ENCODE results near the gene ANKDD1A.

ANKDD1A gene

DNA sequence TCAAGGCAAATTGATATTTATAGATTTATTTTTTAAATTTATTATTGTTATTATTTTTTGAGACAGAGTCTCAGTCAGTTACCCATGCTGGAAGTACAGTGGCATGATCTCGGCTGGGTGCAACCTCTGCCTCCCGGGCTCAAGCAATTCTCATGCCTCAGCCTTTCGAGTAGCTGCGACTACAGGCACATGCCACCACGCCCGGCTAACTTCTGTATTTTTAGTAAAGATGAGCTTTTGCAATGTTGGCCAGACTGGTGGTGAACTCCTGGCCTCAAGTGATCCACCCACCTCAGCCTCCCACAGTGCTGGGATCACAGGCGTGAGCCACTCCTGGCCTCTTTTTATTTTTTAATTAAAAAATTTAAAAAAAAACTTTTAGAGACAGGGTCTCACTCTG lies 59.0 kb downstream of the ANKDD1A start:
- no peak for DNase-seq

DNA sequence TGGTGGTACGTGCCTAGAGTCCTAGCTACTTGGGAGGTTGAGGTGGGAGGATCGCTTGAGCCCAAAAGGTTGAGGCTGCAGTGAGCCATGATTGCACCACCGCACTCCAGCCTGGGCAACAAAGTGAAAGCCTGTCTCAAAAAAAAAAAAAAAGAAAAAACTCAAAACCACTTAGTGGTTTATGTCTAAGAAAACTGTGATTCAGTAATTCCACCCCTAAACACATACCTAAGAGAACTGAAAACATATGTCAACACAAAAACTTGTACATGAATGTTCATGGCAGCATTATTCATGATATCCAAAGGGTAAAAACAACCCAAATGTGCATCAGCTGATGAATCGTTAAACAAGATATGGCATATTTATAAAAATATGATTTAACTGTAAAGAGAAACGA lies 63.7 kb downstream of the ANKDD1A start:
- no peak for DNase-seq

DNA sequence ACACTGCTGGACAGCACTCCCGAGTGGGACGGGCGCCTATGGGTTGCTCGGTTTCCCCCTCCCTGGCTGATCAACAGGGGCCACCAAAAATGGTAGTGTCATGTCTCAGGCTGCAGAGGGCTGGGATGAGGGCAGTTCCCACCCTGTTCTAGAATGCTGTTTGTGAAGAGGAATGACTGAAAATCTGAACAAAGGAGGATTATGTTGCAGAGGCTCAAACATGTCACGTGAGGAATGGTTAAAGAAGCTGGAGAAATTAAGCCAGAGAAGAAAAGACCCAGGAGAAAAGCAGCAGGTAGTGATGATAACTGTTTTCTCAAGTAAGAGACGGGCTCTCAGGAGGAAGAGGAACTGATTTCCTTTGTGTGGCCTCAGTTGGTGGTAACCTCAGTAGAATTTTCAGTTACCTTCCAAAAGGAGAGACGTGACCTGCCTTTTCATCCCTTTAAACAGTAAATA lies 67.6 kb downstream of the ANKDD1A start:
- DNase-seq: no peak

DNA sequence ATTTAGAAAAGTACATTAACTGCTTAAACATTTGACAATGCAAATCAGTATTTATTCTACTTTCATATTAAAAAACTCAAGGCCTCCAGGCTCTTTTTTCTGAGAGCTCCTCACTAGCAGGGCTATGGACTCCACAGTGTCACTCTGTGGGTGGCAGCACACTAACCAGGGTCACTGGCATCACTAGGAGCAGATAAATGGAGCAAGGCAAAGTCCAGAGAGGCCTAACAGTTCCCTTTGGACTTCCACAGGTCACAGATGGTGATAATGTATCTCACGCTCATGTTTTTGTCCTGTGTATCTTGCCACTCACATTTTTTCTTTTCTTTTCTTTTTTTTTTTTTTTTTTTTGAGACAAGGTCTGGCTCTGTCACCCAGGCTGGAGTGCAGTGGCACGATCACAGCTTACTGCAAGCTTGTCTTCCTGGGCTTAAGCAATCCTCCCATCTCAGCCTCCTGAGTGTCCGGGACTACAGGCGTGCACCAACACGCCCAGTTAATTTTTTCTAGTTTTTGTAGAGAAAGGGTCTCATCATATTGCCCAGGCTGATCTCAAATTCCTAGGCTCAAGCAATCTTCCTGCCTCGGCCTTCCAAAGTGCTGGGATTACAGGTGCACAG lies 70.2 kb downstream of the ANKDD1A start:
- DNase-seq: no peak

DNA sequence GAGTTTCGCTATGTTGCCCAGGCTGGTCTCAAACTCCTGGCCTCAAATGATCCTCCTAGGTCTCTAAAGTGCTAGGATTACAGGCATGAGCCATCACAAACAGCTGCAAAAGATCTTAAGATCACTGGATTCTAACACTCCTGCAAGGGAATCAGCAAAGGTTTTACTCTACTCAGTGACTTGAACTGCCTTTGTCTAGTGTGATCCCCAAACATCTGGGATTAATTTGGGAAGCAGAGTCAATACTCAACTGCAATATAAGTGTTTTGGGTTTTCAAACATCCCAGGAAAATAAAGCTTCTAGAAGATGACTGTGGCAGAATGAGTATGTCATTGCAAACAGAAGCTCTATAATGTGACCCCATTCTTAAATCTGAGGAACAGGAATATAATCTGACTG lies 70.8 kb downstream of the ANKDD1A start:
- DNase-seq: no peak

DNA sequence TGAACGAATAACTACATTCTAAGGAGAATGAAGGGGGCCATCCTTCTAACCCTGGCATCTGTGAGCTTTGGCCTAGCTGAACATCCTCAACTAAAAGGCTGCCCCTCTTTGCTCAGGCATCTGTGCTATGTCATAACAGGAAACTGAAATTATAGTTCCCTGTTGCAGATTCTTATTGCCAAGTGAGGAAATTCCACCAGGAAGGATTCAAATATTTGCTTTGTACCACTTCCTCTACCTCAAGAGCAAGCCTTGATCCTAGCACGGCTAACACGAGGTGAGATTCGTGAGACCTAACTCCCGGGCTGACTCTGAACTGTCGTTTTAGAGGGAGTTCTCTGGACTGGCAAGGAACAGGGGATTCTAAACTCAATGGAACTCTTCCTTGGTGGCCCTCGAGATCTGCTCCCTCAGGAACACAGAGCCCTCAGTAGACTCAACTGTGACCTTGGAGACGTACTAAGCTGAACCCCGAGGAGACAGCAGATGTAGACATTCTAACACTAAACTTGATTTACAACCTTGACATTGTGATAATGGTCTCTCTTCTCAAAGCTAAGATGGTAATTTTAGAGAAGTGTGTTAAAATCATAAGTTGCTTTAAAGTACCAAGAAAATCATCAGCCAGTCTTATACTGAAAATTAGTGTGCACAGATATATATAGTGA lies 73.8 kb downstream of the ANKDD1A start:
- DNase-seq: no peak

DNA sequence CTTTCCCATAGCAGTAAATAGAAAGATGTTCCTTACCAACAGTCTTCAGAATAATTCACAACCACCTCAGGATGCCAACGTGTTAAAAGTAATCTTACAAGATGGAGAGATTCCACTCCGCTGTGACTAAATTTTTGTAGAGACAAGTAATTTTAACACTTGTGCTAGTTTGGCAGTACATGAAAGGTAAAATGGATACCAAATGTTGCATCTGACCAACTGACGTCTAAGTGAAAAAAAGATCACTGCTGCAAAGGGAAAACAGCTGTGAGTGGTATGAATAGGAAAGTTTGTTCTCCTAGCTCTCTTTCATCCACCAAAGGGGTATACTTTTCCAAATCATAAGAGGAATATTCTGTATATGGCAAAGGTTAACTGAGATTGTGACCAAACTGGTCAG lies 75.4 kb downstream of the ANKDD1A start:
- no peak for DNase-seq

DNA sequence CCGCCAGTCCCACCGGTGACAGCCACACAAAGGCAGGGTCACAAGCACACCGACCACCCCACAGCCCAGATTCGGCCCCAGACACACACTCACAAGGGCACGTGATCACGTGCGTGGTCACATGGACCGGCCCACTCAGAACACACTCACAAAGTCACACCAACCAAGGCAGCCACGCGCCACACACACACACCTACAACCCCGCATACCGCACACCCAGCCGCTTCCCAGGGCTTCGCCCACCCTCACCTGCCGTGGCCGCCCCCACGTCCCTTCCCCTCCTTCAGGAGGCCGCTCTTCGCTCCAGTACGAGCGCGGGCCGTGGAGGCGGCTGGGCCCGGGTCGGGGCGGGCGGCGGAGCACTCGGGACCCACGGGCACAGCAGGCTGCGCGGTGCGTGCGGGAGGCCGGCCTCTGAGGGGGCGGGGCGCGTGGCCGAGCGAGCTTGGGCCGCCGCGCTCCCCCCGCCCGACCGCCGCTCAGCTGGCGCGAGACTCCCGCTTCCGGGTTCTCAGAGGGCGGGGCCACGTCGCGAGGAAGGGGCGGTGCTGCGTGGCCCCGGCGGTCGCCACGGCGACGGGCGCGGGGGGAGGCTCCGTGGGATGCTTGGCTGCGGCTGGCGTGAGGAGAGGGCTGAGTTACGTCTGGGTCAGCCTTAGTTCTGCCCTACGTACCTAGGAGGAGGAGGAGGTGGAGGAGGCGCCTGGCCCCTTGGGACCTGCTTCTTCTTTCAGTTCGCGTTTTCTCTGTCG lies 77.9 kb downstream of the ANKDD1A start, which contains the start of gene SPG21:
Gene SPG21, minus strand, starts transcription at position 499 of the 752 bp plus-strand sequence. CDS start 6,345 bp downstream, outside the sequence.
- peak; percentile 80 to 93 (median 84) for DNase-seq

DNA sequence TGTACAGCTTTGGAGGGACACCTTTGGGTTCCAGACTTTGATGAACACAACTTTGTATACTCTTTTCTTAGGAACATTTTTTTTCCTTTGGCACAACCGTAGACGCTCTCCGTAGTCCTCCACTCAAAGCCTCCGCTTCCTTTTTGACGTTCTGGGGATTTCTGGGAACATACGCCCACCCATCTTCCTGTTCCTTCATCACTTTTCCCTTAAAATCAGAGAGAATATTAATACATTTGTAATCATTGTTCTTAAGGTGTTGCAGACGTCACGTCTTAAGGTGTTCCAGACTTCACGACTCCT lies 78.4 kb downstream of the ANKDD1A start:
- DNase-seq: no peak

DNA sequence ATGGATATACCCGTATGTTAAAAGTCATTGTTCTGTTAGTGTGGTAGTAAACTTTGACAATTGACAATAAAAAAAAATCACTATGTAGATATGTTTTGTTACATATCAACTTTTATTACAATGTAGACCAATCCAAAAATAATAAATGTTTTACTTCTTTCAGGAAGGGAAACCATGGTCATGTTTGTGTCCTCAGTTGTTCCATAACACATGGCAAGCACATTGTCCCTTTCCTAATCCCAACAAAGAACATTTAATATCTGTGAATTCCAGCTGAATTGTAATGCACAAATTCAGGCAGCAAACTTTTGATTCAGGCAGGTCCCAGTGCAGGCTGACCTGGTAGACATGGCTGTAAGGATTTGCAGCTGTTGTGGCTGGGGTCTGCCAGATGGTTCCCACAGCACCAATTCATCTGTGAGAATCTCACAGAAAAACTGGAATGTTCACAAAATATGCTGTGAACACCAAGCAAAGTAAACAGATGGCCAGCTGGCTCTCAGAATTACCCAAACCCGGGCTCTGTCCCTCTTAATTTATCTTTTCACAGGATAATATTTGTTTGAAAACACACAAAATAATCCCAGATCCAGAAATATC lies 79.9 kb downstream of the ANKDD1A start:
- DNase-seq: no peak

DNA sequence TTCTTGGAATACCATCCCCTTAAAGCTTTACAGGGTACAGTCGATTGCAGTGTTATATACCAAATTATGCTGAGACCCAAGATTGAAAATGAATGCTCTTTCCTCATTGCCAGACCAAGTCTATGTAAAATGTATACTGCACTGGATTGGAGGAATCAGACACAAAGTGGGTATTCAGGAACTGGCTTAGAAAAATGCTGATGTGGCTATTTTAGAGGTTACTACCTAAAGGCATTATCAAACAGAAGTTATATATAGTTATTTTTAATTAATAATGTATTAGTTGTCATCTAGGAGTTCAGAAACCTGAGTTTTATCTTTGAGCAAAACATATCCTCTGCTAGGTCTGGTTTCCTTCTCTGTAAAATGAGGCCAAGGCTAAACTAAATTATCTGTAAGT lies 81.6 kb downstream of the ANKDD1A start:
- no peak for DNase-seq

DNA sequence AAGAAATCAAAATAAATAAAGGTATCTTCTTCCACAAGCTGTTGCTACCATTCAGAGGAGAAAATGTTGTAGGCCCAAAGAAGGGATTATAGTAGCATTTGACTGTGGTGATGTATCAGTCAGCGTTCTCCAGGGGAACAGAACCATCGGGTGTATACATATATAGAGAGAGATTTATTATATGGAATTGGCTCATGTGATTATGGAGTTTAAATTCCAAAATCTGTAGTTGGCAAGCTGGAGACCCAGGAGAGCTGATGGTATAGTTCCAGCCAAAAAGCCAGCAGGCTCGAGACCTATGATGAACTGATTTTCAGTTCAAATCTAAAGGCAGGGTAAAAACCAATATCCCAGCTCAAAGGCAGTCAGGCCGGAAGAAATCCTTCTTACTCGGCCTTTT lies 85.4 kb downstream of the ANKDD1A start:
- no peak for DNase-seq

DNA sequence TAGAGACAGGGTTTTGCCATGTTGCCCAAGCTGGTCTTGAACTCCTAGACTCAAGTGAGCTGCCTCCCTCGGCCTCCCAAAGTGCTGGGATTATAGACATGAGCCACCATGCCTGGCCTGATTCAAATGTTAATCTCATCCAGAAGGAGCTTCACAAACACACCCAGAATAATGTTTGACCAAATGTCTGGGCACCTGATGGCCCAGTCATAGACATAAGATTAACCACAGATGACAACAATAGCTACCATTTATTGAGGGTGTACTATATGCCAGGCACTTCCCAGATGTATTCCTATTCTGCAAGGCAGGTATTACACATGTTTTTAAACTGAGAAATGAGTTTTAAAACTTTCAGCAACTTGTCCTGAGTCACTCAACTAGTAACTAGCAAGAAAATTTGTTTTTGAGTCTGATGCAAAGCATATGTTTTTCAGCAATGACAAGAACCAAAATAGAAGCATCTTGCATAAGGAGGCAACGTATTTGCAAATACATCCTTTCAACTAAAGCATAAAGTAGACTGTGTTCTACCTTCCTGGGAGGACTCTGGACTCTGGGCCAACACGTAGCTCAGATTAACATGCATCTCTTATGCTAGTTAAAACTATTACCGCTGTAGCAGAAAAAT lies 86.2 kb downstream of the ANKDD1A start:
- DNase-seq: no peak

DNA sequence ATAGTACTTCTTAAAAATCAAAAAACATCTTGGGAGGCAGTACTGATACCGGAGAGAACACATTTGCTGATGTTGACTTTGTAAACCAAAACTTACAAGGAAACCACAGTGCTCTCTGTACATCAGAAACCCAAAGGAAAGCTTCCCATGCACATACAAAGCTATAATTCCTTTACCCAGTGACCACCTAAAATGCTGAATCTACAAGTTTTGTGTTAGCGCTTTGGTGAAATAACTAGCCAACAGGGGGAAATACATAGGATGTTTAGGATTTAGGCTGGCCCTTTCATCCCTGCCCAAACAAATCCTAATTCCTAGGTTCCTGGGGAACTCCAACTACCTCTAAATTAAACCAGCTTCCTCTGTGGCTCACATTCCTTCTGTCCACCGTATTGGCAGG lies 93.3 kb downstream of the ANKDD1A start:
- no peak for DNase-seq

DNA sequence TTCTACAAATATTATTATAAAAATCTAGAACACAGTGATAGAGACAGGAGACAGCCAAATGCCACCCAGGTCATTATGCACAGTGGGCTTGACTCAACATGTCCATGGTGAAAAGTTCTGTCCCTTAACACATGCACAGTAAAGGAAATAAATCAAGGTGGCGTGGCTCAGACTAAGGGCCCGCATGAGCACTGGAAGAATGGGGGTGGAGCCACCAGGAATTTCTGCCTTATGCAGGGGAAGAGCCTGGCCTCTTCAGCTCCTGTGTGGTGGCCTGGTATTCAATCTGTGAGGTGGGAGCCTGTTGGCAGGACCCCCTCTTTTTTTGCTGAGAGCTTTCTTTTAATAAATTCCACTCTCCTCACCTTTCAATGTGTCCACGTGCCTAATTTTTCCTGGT lies 95.2 kb downstream of the ANKDD1A start:
- no peak for DNase-seq

Data from T-helper 2 cell (primary cell).